A673 (cell line): Measurements from ENCODE around the gene APOL2. TPM values are rescaled to one million over a fixed set of nuclear protein-coding genes. Genes with fewer than 3 reads are reported as not detected.

ENCODE experiments used
- BruUV-seq: library from RNA; stranded (reverse); fragments of 400-500 nt; replicated peaks from 2 replicates; lab custom pipeline; 2021; lab: Mats Ljungman, UMichigan
- CTCF ChIA-PET: fragments of 300-600 bp; sonication (Branson Sonifier 250); formaldehyde crosslinking; loops from one replicate; lab custom pipeline; 2022; ENCODE audit warnings: antibody characterized with exemption; lab: Charles Lee
- POLR2A ChIA-PET: fragments of 300-600 bp; sonication (Branson Sonifier 250); formaldehyde crosslinking; loops from one replicate; lab custom pipeline; 2022; ENCODE audit warnings: antibody characterized with exemption; ENCODE audit not compliant: low non-redundant PET; lab: Charles Lee
- DNase-seq: peaks from one replicate; pipeline ENCODE4 v3.0.0-alpha.2; 2015; ENCODE audit warnings: low spot score
- H3K27ac ChIP-seq: fragments of 200-600 bp; sonication (generic); 2 replicates; pipeline ENCODE4 v1.5.1; 2016; ENCODE audit warnings: mixed run types, low read depth, mild to moderate bottlenecking, mixed read lengths, antibody characterized with exemption, low read length; ENCODE audit not compliant: poor library complexity, severe bottlenecking
- H3K27me3 ChIP-seq: fragments of 200-600 bp; sonication (generic); replicated peaks from 2 replicates; pipeline ENCODE4 v1.6.1; 2017; ENCODE audit warnings: mixed run types, low read depth, mild to moderate bottlenecking, mixed read lengths, antibody characterized with exemption, low read length; ENCODE audit not compliant: insufficient read depth, poor library complexity
- H3K36me3 ChIP-seq: fragments of 200-600 bp; sonication (generic); 2 replicates; pipeline ENCODE4 v1.6.1; 2016; ENCODE audit warnings: mixed run types, mild to moderate bottlenecking, mixed read lengths, antibody characterized with exemption, low read length; ENCODE audit not compliant: insufficient read depth, poor library complexity, severe bottlenecking
- H3K4me1 ChIP-seq: fragments of 200-600 bp; sonication (generic); 2 replicates; pipeline ENCODE4 v1.6.1; 2017; ENCODE audit warnings: mixed run types, mild to moderate bottlenecking, mixed read lengths, antibody characterized with exemption, low read length; ENCODE audit not compliant: insufficient read depth, poor library complexity, severe bottlenecking
- H3K4me3 ChIP-seq: fragments of 200-600 bp; sonication (generic); 2 replicates; pipeline ENCODE4 v1.5.1; 2016; ENCODE audit warnings: low read depth, mixed run types, mild to moderate bottlenecking, mixed read lengths, low read length; ENCODE audit not compliant: poor library complexity, severe bottlenecking
- H3K9me3 ChIP-seq: fragments of 200-600 bp; sonication (generic); 2 replicates; pipeline ENCODE4 v1.6.1; 2016; ENCODE audit warnings: mixed run types, low read depth, mild to moderate bottlenecking, mixed read lengths, antibody characterized with exemption, low read length; ENCODE audit not compliant: poor library complexity, severe bottlenecking
- CTCF ChIP-seq: fragments of 300-800, 200-600 bp; sonication (generic); conservative IDR thresholded peaks from 2 replicates; pipeline ENCODE4 v1.5.1; 2017; ENCODE audit warnings: low read depth, mild to moderate bottlenecking, antibody characterized with exemption, low read length, moderate library complexity, mixed read lengths
- EZH2 ChIP-seq: fragments of 200-600 bp; sonication (generic); IDR thresholded peaks from 2 replicates; pipeline ENCODE4 v1.6.1; 2017; ENCODE audit warnings: borderline replicate concordance, low read depth, mild to moderate bottlenecking, mixed read lengths, antibody characterized with exemption, low read length; ENCODE audit not compliant: poor library complexity, severe bottlenecking
- intact Hi-C: fragments of 100-400 bp; cut with micrococcal nuclease; formaldehyde crosslinking; loops from one replicate; pipeline ENCODE4 v1.10.0; 2022; ENCODE audit not compliant: unreplicated experiment
- total RNA-seq: library from RNA; stranded (reverse); gene quantifications from 2 replicates; pipeline ENCODE4 v1.2.3, GENCODE V29; 2021

The APOL2 gene
- total RNA-seq, 1 experiment from 2014 or later = 45.1 TPM

- no peak overlapping the region for H3K4me3 ChIP-seq
- peaks cover 4% of the 10 kb centered on the region for H3K4me1 ChIP-seq
- TF ChIP-seq CTCF (no peak), EZH2 (no peak)
- H3K36me3 ChIP-seq = peaks cover 77% of the 10 kb centered on the region
- no peak overlapping the region for H3K27ac ChIP-seq
- H3K9me3 ChIP-seq = no peaks in the 10 kb centered on the region
- DNase-seq = no peak
- POLR2A ChIA-PET = no interaction called here
- CTCF ChIA-PET = no interaction called here
- no peaks in the 10 kb centered on the region for H3K27me3 ChIP-seq
- intact Hi-C loops = loop anchor here (5.0 kb wide), 1 partner anchor 141 kb away; no protein-coding TSS in a partner anchor
- no TSS peak for BruUV-seq
Measured at GRCh38 chr22:36287881-36288515, 48.7 kb upstream of the APOL2 start.

- intact Hi-C loops = loop anchor here (5.0 kb wide), 1 partner anchor 139 kb away; no protein-coding TSS in a partner anchor
- POLR2A ChIA-PET = no interaction called here
- Histone ChIP-seq H3K4me1 (peaks cover 4% of the 10 kb centered on the region), H3K9me3 (no peaks in the 10 kb centered on the region), H3K27ac (peak overlapping the region; percentile 41), H3K4me3 (no peak overlapping the region), H3K27me3 (no peaks in the 10 kb centered on the region), H3K36me3 (peaks cover 68% of the 10 kb centered on the region)
- peak; percentile 89 for DNase-seq
- TF ChIP-seq CTCF (peak; percentile 98), EZH2 (no peak)
- no TSS peak for BruUV-seq
- CTCF ChIA-PET = interaction anchor here (0.6 to 1.8 kb wide), 10 partner anchors 15 to 290 kb away, joined by 3 to 7 read pairs (median 4); no protein-coding TSS in a partner anchor
Measured at GRCh38 chr22:36286096-36286957, 47.0 kb upstream of the APOL2 start.

- Histone ChIP-seq H3K27ac (no peak overlapping the region), H3K27me3 (no peaks in the 10 kb centered on the region), H3K4me3 (no peak overlapping the region), H3K9me3 (no peaks in the 10 kb centered on the region), H3K4me1 (peaks cover 4% of the 10 kb centered on the region), H3K36me3 (peaks cover 68% of the 10 kb centered on the region)
- intact Hi-C loops = loop anchor here (5.0 kb wide), 1 partner anchor 138 kb away; no protein-coding TSS in a partner anchor
- TF ChIP-seq CTCF = no peak
- no peak for TF ChIP-seq EZH2
- no peak for DNase-seq
- ChIA-PET POLR2A (no interaction called here), CTCF (interaction anchor here (0.6 to 1.8 kb wide), 3 partner anchors 17 to 185 kb away, joined by 3 to 7 read pairs (median 5); no protein-coding TSS in a partner anchor)
- BruUV-seq = no TSS peak
Measured at GRCh38 chr22:36285545-36285944, 46.2 kb upstream of the APOL2 start.
